Cardiac muscle cell (in vitro differentiated cells and primary cell): ENCODE results near the gene CADM4. TPM values are rescaled to one million over a fixed set of nuclear protein-coding genes. Genes with fewer than 3 reads are reported as not detected.
A peak's percentile ranks its signal among the peaks of the same experiment; 100 is the strongest.

Source experiments
- DNase-seq, 2 donors: peaks; one replicate each; pipeline versions ENCODE4 v3.0.0 to v3.0.0-alpha.2; 2010 to 2017; ENCODE audit warnings: low read depth in 1 of 2, low spot score in 1 of 2
- H3K27ac ChIP-seq: fragments of 200-600 bp; sonication (generic); 2 replicates; pipeline ENCODE4 v1.5.1; 2016
- H3K27me3 ChIP-seq: fragments of 200-600 bp; sonication (generic); 2 replicates; pipeline ENCODE4 v1.6.0; 2016; ENCODE audit warnings: control low read depth
- H3K36me3 ChIP-seq: fragments of 200-600 bp; sonication (generic); 2 replicates; pipeline ENCODE4 v1.5.1; 2016; ENCODE audit warnings: control low read depth
- H3K4me1 ChIP-seq: fragments of 200-600 bp; sonication (generic); 2 replicates; pipeline ENCODE4 v1.8.1; 2017; ENCODE audit warnings: low read depth, mild to moderate bottlenecking, mixed run types
- H3K4me3 ChIP-seq: fragments of 200-600 bp; sonication (generic); 2 replicates; pipeline ENCODE4 v1.5.1; 2016; ENCODE audit warnings: mild to moderate bottlenecking
- H3K9me3 ChIP-seq: fragments of 200-600 bp; sonication (generic); 2 replicates; pipeline ENCODE4 v1.5.1; 2017; ENCODE audit warnings: low read depth, mild to moderate bottlenecking, control low read depth
- CTCF ChIP-seq: IDR thresholded peaks from 2 replicates; pipeline ENCODE4 v1.5.1; 2012; ENCODE audit warnings: low read depth, mild to moderate bottlenecking, low read length
- polyA plus RNA-seq: library from polyadenylated mRNA; unstranded; fragments of >200 nt; fragmentation: Nextera tagmentation; extraction: Ambion mirVana; gene quantifications from 2 replicates; pipeline ENCODE4 v1.2.1, GENCODE V29; 2016
- total RNA-seq: library from RNA; depleted of rRNA; stranded (reverse); fragments of >200 nt; gene quantifications from 2 replicates; pipeline ENCODE4 v1.2.3, GENCODE V29; 2016

CADM4 gene
- total and polyA plus RNA-seq, 2 experiments from 2014 or later = 12.3 to 40.5 TPM

GRCh38 chr19:43584484-43584883 is 55.2 kb downstream of the CADM4 start:
- DNase-seq = no peak

GRCh38 chr19:43582495-43582894 is 57.2 kb downstream of the CADM4 start:
- peaks cover 7% of the 10 kb centered on the region for H3K4me1 ChIP-seq
- no peak for TF ChIP-seq CTCF
- H3K4me3 ChIP-seq = no peak overlapping the region
- peaks cover 4% of the 10 kb centered on the region for H3K36me3 ChIP-seq
- H3K9me3 ChIP-seq = no peaks in the 10 kb centered on the region
- no peaks in the 10 kb centered on the region for H3K27me3 ChIP-seq
- DNase-seq = no peak
- H3K27ac ChIP-seq = no peak overlapping the region

More at GRCh38 chr19:43584484-43584883, 55.2 kb downstream of the CADM4 start:
- Histone ChIP-seq H3K4me1 (peaks cover 7% of the 10 kb centered on the region), H3K9me3 (no peaks in the 10 kb centered on the region), H3K27ac (no peak overlapping the region), H3K4me3 (no peak overlapping the region), H3K27me3 (no peaks in the 10 kb centered on the region), H3K36me3 (peaks cover 4% of the 10 kb centered on the region)
- no peak for TF ChIP-seq CTCF

- Histone ChIP-seq H3K27ac (peak overlapping the region; percentile 28), H3K4me3 (no peak overlapping the region), H3K27me3 (no peaks in the 10 kb centered on the region), H3K4me1 (peaks cover 7% of the 10 kb centered on the region), H3K9me3 (no peaks in the 10 kb centered on the region), H3K36me3 (no peaks in the 10 kb centered on the region)
- no peak for DNase-seq
- no peak for TF ChIP-seq CTCF
These were observed 58.2 kb downstream of the CADM4 start for GRCh38 chr19:43581467-43581866.

- Histone ChIP-seq H3K27ac (no peak overlapping the region), H3K4me1 (peaks cover 7% of the 10 kb centered on the region), H3K36me3 (no peaks in the 10 kb centered on the region), H3K4me3 (no peak overlapping the region), H3K27me3 (no peaks in the 10 kb centered on the region), H3K9me3 (no peaks in the 10 kb centered on the region)
- no peak for TF ChIP-seq CTCF
- no peak for DNase-seq
These were observed 60.9 kb downstream of the CADM4 start for GRCh38 chr19:43578787-43579186.

GRCh38 chr19:43575955-43576878 is 63.4 kb downstream of the CADM4 start:
- Histone ChIP-seq H3K9me3 (no peaks in the 10 kb centered on the region), H3K27ac (peak overlapping the region; percentile 79), H3K4me1 (peaks cover 7% of the 10 kb centered on the region), H3K27me3 (no peaks in the 10 kb centered on the region), H3K36me3 (peaks cover 4% of the 10 kb centered on the region), H3K4me3 (peak overlapping the region; percentile 23)
- TF ChIP-seq CTCF = no peak
- no peak for DNase-seq
